WTC11 (cell line): ENCODE results near the gene GPD1. TPM values are rescaled to one million over a fixed set of nuclear protein-coding genes. Genes with fewer than 3 reads are reported as not detected.
A peak's percentile ranks its signal among the peaks of the same experiment; 100 is the strongest.

Source experiments
- ATAC-seq: fragments of 200-7000 bp; cut with Tn5 transposase; 2 replicates; pipeline ENCODE4 v1.10.0; 2021; ENCODE audit warnings: mild to moderate bottlenecking, moderate library complexity
- CTCF ChIA-PET: fragments of 300-600 bp; sonication (Branson Sonifier 250); formaldehyde crosslinking; loops from one replicate; lab custom pipeline; 2021; ENCODE audit warnings: antibody characterized with exemption; lab: Charles Lee
- POLR2A ChIA-PET: fragments of 350-600 bp; sonication (Branson Sonifier 250); formaldehyde crosslinking; loops from one replicate; lab custom pipeline; 2021; ENCODE audit warnings: antibody characterized with exemption; lab: Charles Lee
- DNase-seq: peaks from one replicate; pipeline ENCODE4 v3.0.0; 2021; ENCODE audit warnings: low spot score
- H3K27ac Mint-ChIP-seq: 2 replicates; pipeline ENCODE4 v1.8.0; 2021; ENCODE audit warnings: mixed read lengths
- H3K27me3 Mint-ChIP-seq: 2 replicates; pipeline ENCODE4 v1.8.0; 2021; ENCODE audit warnings: low read depth, mild to moderate bottlenecking, moderate library complexity, mixed read lengths
- H3K36me3 Mint-ChIP-seq: 2 replicates; pipeline ENCODE4 v1.8.0; 2021; ENCODE audit warnings: mixed read lengths
- H3K4me1 Mint-ChIP-seq: 2 replicates; pipeline ENCODE4 v1.8.0; 2022; ENCODE audit warnings: mixed read lengths
- H3K4me3 Mint-ChIP-seq: 2 replicates; pipeline ENCODE4 v1.8.0; 2021; ENCODE audit warnings: mild to moderate bottlenecking, moderate library complexity, mixed read lengths
- H3K9me3 Mint-ChIP-seq: 2 replicates; pipeline ENCODE4 v1.8.0; 2021; ENCODE audit warnings: mixed read lengths
- CREM ChIP-seq: sonication (generic); formaldehyde crosslinking; IDR thresholded peaks from 2 replicates; pipeline ENCODE4 v1.8.1; 2022; ENCODE audit warnings: mild to moderate bottlenecking, missing genetic modification reagents, moderate library complexity
- E2F4 ChIP-seq: sonication (generic); formaldehyde crosslinking; IDR thresholded peaks from 2 replicates; pipeline ENCODE4 v1.8.1; 2022; ENCODE audit warnings: low read depth, mild to moderate bottlenecking, moderate library complexity, missing genetic modification reagents, borderline replicate concordance
- ELF4 ChIP-seq: sonication (generic); formaldehyde crosslinking; IDR thresholded peaks from 2 replicates; pipeline ENCODE4 v1.8.1; 2022; ENCODE audit warnings: low read depth, mild to moderate bottlenecking, moderate library complexity, missing genetic modification reagents
- FOXK1 ChIP-seq: sonication (generic); formaldehyde crosslinking; IDR thresholded peaks from 2 replicates; pipeline ENCODE4 v1.8.0; 2022; ENCODE audit warnings: mild to moderate bottlenecking, moderate library complexity, missing genetic modification reagents
- FOXP4 ChIP-seq: sonication (generic); formaldehyde crosslinking; IDR thresholded peaks from 2 replicates; pipeline ENCODE4 v1.8.0; 2022; ENCODE audit warnings: mild to moderate bottlenecking, missing genetic modification reagents
- KAT7 ChIP-seq: sonication (generic); formaldehyde crosslinking; IDR thresholded peaks from 2 replicates; pipeline ENCODE4 v1.8.1; 2023; ENCODE audit warnings: missing genetic modification reagents, mild to moderate bottlenecking, borderline replicate concordance
- MAX ChIP-seq: sonication (generic); formaldehyde crosslinking; IDR thresholded peaks from 2 replicates; pipeline ENCODE4 v1.8.0; 2022; ENCODE audit warnings: mild to moderate bottlenecking, missing genetic modification reagents
- MYBL2 ChIP-seq: sonication (generic); formaldehyde crosslinking; IDR thresholded peaks from 2 replicates; pipeline ENCODE4 v1.8.1; 2023; ENCODE audit warnings: mild to moderate bottlenecking, moderate library complexity, missing genetic modification reagents
- NFYB ChIP-seq: sonication (generic); formaldehyde crosslinking; conservative IDR thresholded peaks from 2 replicates; pipeline ENCODE4 v1.8.0; 2022; ENCODE audit warnings: low read depth, missing genetic modification reagents
- RELA ChIP-seq: sonication (generic); formaldehyde crosslinking; IDR thresholded peaks from 2 replicates; pipeline ENCODE4 v1.8.1; 2022; ENCODE audit warnings: missing genetic modification reagents, mild to moderate bottlenecking, borderline replicate concordance
- SOX15 ChIP-seq: fragments of 250-450 bp; sonication (Bioruptor Pico); IDR thresholded peaks from 2 replicates; pipeline ENCODE4 v1.9.0; 2021; ENCODE audit warnings: mild to moderate bottlenecking
- ZBTB21 ChIP-seq: sonication (generic); formaldehyde crosslinking; IDR thresholded peaks from 2 replicates; pipeline ENCODE4 v1.8.1; 2023; ENCODE audit warnings: mild to moderate bottlenecking, missing genetic modification reagents, borderline replicate concordance
- ZNF232 ChIP-seq: sonication (generic); formaldehyde crosslinking; IDR thresholded peaks from 2 replicates; pipeline ENCODE4 v1.8.0; 2022; ENCODE audit warnings: mild to moderate bottlenecking, missing genetic modification reagents
- ZNF416 ChIP-seq: fragments of 250-450 bp; sonication (Bioruptor Pico); IDR thresholded peaks from 2 replicates; pipeline ENCODE4 v1.9.0; 2021; ENCODE audit warnings: mild to moderate bottlenecking, inconsistent platforms
- ZNF423 ChIP-seq: fragments of 250-450 bp; sonication (Bioruptor Pico); IDR thresholded peaks from 2 replicates; pipeline ENCODE4 v2.1.2; 2022; ENCODE audit warnings: mild to moderate bottlenecking, moderate library complexity
- total RNA-seq: library from RNA; stranded (reverse); gene quantifications from 3 replicates; pipeline ENCODE4 v1.2.3, GENCODE V29; 2021
- TF ChIP-seq, protein P1 (sequence below): sonication (generic); formaldehyde crosslinking; IDR thresholded peaks from 2 replicates; pipeline ENCODE4 v1.8.1; 2022; ENCODE audit warnings: low read depth, missing genetic modification reagents, borderline replicate concordance
- TF ChIP-seq, protein P2 (sequence below): sonication (generic); formaldehyde crosslinking; IDR thresholded peaks from 2 replicates; pipeline ENCODE4 v1.8.1; 2023; ENCODE audit warnings: mild to moderate bottlenecking, missing genetic modification reagents
- TF ChIP-seq, protein P3 (sequence below): sonication (generic); formaldehyde crosslinking; IDR thresholded peaks from 2 replicates; pipeline ENCODE4 v1.8.0; 2023; ENCODE audit warnings: missing genetic modification reagents, mild to moderate bottlenecking, borderline replicate concordance

The GPD1 gene
- total RNA-seq, 1 experiment from 2014 or later = 0.77 TPM

- H3K27me3 Mint-ChIP-seq = peaks cover 72% of the 10 kb centered on the region
- no peak for ATAC-seq
- TF ChIP-seq ZBTB21 (CRISPR knock-in tag) (no peak), ZNF232 (CRISPR knock-in tag) (no peak), NFYB (CRISPR knock-in tag) (no peak), ZNF423 (CRISPR knock-in tag) (no peak), MYBL2 (CRISPR knock-in tag) (no peak), FOXP4 (no peak)
- TF ChIP-seq, protein P1, sequence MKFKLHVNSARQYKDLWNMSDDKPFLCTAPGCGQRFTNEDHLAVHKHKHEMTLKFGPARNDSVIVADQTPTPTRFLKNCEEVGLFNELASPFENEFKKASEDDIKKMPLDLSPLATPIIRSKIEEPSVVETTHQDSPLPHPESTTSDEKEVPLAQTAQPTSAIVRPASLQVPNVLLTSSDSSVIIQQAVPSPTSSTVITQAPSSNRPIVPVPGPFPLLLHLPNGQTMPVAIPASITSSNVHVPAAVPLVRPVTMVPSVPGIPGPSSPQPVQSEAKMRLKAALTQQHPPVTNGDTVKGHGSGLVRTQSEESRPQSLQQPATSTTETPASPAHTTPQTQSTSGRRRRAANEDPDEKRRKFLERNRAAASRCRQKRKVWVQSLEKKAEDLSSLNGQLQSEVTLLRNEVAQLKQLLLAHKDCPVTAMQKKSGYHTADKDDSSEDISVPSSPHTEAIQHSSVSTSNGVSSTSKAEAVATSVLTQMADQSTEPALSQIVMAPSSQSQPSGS (CRISPR knock-in tag) = no peak
- TF ChIP-seq, all 79 proteins: peak for 0
- POLR2A ChIA-PET = no interaction called here
- Mint-ChIP-seq H3K27ac (no peak overlapping the region), H3K4me1 (peaks cover 17% of the 10 kb centered on the region), H3K9me3 (no peaks in the 10 kb centered on the region), H3K36me3 (no peaks in the 10 kb centered on the region), H3K4me3 (peak overlapping the region; percentile 55)
- CTCF ChIA-PET = interaction anchor here (0.6 to 5.3 kb wide), 15 partner anchors 9 to 280 kb away, joined by 3 to 39 read pairs (median 4); partner anchors contain the start of gene RACGAP1
- no peak for DNase-seq
Measured at GRCh38 chr12:50058743-50059312, 45.0 kb upstream of the GPD1 start.

DNA sequence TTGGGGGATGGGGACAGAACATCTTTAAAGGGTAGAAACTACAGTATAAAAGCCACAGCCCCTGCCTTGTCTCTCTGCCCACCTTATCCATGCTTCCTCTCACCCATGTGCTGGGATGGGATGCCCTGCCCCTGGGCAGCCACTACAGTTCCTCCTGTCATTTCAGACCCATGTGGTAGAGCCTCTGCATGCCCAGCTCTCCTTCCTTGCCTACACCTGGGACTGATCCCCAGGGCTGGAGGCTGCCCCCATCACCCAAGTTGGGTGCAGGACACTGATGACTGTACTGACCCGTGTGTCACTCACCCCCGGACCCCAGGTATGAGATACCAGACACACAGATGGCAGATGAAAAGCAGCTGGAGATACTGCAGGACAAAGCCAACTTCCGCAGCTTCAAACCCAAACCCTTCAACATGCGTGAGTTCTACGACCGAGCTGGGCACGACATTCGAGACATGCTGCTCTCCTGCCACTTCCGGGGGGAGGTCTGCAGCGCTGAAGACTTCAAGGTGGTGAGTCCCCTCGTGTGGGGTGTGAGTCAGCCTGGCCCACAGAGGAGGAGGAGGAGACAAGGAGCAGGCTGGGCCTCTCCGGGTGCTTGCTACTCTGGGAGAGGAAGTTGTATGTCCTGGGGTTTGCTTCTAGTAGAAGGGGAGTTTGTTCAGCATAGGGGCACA, 44.2 kb upstream of the GPD1 start:
- CTCF ChIA-PET = interaction anchor here (0.6 to 5.3 kb wide), 10 partner anchors 9 to 281 kb away, joined by 3 to 39 read pairs (median 6); no protein-coding TSS in a partner anchor
- Mint-ChIP-seq H3K9me3 (no peaks in the 10 kb centered on the region), H3K27me3 (peaks cover 65% of the 10 kb centered on the region), H3K4me3 (no peak overlapping the region), H3K4me1 (peaks cover 17% of the 10 kb centered on the region), H3K36me3 (no peaks in the 10 kb centered on the region), H3K27ac (no peak overlapping the region)
- no peak for DNase-seq
- ATAC-seq = no peak
- POLR2A ChIA-PET = no interaction called here
- TF ChIP-seq SOX15 (CRISPR knock-in tag) = no peak
- no peak for TF ChIP-seq RELA (CRISPR knock-in tag)
- TF ChIP-seq, protein P2, sequence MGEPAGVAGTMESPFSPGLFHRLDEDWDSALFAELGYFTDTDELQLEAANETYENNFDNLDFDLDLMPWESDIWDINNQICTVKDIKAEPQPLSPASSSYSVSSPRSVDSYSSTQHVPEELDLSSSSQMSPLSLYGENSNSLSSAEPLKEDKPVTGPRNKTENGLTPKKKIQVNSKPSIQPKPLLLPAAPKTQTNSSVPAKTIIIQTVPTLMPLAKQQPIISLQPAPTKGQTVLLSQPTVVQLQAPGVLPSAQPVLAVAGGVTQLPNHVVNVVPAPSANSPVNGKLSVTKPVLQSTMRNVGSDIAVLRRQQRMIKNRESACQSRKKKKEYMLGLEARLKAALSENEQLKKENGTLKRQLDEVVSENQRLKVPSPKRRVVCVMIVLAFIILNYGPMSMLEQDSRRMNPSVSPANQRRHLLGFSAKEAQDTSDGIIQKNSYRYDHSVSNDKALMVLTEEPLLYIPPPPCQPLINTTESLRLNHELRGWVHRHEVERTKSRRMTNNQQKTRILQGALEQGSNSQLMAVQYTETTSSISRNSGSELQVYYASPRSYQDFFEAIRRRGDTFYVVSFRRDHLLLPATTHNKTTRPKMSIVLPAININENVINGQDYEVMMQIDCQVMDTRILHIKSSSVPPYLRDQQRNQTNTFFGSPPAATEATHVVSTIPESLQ (CRISPR knock-in tag) = no peak
- TF ChIP-seq, protein P3, sequence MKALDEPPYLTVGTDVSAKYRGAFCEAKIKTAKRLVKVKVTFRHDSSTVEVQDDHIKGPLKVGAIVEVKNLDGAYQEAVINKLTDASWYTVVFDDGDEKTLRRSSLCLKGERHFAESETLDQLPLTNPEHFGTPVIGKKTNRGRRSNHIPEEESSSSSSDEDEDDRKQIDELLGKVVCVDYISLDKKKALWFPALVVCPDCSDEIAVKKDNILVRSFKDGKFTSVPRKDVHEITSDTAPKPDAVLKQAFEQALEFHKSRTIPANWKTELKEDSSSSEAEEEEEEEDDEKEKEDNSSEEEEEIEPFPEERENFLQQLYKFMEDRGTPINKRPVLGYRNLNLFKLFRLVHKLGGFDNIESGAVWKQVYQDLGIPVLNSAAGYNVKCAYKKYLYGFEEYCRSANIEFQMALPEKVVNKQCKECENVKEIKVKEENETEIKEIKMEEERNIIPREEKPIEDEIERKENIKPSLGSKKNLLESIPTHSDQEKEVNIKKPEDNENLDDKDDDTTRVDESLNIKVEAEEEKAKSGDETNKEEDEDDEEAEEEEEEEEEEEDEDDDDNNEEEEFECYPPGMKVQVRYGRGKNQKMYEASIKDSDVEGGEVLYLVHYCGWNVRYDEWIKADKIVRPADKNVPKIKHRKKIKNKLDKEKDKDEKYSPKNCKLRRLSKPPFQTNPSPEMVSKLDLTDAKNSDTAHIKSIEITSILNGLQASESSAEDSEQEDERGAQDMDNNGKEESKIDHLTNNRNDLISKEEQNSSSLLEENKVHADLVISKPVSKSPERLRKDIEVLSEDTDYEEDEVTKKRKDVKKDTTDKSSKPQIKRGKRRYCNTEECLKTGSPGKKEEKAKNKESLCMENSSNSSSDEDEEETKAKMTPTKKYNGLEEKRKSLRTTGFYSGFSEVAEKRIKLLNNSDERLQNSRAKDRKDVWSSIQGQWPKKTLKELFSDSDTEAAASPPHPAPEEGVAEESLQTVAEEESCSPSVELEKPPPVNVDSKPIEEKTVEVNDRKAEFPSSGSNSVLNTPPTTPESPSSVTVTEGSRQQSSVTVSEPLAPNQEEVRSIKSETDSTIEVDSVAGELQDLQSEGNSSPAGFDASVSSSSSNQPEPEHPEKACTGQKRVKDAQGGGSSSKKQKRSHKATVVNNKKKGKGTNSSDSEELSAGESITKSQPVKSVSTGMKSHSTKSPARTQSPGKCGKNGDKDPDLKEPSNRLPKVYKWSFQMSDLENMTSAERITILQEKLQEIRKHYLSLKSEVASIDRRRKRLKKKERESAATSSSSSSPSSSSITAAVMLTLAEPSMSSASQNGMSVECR (CRISPR knock-in tag) = no peak
- no peak for TF ChIP-seq ZNF416
- no peak for TF ChIP-seq MYBL2 (CRISPR knock-in tag)
- no peak for TF ChIP-seq E2F4 (CRISPR knock-in tag)
- TF ChIP-seq MAX (CRISPR knock-in tag) = no peak
- TF ChIP-seq FOXK1 (CRISPR knock-in tag) = no peak
- TF ChIP-seq KAT7 (CRISPR knock-in tag) = no peak
- no peak for TF ChIP-seq CREM (CRISPR knock-in tag)
- TF ChIP-seq ELF4 (CRISPR knock-in tag) = no peak
